ENCODE results near the gene STPG2. TPM values are rescaled to one million over a fixed set of nuclear protein-coding genes. Genes with fewer than 3 reads are reported as not detected.
"Not testable (repeated sequence)": the region's sequence is repeated elsewhere in the genome, so short reads cannot be mapped to it uniquely, and the experiment has no call there.

STPG2 gene
- total RNA-seq, 1 experiment from 2014 or later: not detected

DNA sequence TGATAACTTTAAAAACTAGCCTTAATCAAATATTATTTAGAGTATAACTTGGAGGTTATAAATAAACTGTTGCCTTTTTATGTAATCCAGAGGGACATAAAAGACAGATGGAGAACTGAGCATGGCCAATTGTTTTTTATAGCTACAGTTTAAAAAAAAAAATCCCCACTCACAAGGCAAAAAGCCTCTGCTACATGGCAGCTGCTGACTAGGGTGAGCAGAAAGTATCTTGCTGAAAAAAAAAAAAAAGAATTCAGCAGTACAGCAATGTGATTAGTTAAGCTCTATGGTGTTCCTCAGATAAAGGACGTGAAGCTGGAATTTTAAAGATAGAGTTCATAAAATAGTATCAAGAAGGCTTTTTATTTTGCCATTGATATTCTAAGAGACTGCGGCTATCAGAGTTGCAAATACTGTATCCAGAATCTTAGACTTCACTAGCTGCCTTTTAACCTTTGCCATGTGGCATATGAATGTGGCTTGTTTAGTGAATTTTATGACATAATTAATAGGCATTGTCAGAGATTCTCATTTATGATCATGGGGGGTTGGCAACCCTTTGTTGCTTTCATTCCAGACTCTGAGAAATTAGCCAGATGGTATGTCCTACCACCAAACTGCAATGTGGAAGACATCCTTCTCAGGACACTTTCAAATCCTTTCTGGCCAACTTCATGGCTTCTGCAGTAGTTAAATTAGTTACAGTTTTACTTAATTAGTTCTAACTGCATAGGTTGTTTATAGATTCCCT is 498.0 kb downstream of the STPG2 start:
- no peak for DNase-seq (ENCODE audit: low spot score)

DNA sequence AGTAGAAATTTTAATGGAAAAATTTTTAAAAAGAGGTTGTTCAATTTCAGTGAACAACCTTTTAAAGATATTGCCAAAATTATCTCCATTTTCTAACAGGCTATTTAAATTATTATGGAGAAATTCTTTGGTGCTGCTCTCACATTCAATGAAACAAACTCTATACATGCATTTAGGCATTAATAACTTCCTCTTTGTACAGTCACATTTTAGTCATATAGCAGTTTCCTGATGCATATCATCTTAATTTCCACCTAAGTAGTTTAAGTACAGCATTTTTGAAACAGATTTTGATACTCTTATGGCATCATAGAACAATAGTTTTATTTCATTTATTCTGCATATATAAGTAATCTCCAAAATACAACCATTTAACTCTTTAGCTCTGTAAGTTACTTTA is 500.1 kb downstream of the STPG2 start:
- no peak for DNase-seq (ENCODE audit: low spot score)

DNA sequence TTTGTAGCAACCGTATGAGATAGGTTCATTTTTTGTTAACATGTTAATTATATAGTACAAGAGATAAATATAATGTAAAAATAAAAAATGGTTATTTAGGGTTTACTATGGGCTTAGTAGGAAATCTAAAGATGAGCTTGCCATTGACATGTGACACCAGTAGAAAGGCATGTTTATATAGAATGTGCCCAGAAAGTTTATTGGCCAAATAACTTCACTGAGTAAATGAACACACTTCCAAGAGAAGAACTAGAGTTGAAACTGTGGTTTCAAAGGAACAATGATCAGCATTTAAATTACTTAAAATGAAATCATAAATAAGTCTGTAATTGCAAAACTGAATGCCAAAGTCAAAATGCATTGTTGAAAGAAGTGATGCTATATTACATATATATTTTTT is 503.3 kb downstream of the STPG2 start:
- DNase-seq (ENCODE audit: low spot score): no peak

DNA sequence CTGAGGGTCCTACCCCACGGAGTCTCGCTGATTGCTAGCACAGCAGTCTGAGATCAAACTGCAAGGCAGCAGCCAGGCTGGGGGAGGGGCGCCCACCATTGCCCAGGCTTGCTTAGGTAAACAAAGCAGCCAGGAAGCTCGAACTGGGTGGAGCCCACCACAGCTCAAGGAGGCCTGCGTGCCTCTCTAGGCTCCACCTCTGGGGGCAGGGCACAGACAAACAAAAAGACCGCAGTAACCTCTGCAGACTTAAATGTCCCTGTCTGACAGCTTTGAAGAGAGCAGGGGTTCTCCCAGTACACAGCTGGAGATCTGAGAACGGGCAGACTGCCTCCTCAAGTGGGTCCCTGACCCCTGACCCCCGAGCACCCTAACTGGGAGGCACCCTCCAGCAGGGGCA is 509.4 kb downstream of the STPG2 start:
- DNase-seq (ENCODE audit: low spot score): not testable (repeated sequence)

DNA sequence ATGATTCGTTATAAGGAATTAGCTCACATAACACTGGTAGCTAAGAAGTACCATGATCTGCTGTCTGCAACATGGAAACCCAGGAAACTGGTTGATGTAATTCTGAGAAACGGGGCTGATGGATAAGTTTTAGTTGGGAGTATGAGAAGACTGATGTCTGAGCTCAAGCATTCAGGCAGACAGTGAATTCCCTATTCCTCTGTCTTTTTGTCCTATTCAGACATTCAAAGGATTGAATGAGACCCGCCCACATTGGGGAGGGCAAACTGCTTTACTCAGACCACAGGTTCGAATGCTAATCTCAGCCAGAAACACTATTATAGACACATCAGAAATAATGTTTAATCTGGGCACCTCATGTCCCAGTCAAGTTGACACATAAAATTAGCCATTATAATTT is 515.5 kb downstream of the STPG2 start:
- DNase-seq (ENCODE audit: low spot score): no peak

DNA sequence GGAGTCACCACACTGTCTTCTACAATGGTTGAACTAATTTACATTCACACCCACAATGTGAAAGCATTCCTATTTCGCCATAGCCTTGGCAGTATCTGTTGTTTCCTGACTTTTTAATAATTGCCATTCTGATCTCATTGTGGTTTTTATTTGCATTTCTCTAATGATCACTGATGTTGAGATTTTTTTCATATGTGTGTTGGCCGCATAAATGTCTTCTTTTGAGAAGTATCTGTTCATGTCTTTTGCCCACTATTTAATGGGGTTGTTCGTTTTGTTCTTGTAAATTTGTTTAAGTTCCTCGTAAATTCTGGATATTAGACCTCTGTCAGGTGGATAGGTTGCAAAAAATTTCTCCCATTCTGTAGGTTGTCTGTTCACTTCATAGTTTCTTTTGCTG is 519.1 kb downstream of the STPG2 start:
- DNase-seq (ENCODE audit: low spot score): no peak

DNA sequence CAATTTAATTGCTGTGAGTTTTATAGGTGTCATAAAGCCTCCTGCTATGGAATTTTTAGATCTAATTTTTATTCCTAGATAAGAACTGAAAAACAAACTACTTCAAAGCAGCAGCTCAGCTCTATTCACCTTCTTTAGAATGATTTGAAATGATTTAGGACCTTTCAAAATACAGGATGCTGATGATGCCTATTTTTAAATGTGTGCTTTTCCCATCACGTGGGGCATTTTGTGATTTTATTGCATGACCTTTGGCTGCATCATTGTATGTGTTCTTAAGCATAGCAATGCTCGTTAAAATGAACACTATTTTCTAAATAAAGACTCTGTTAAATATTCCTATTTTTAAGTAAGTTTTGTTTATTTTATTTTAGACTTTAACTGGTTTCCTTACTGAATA is 537.3 kb downstream of the STPG2 start:
- no peak for DNase-seq (ENCODE audit: low spot score)

DNA sequence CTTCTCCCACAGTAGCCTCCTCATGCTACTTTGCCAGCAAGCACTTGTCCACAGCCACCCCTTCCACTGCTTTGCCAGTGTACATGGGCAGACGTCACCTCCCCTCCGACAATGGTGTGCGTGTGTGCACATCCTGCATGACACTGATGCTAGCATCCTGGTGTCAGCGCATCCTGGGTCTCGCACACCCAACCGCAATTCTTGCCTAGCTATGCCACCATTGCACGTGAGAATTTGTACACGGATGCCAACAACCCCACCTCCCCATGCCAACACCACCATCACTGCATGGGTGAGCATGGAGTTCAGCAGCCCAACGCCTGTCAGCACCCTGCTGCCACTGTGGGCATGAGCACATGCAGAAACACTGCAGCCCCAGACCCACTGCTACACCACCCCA is 550.0 kb downstream of the STPG2 start:
- DNase-seq (ENCODE audit: low spot score): no peak

DNA sequence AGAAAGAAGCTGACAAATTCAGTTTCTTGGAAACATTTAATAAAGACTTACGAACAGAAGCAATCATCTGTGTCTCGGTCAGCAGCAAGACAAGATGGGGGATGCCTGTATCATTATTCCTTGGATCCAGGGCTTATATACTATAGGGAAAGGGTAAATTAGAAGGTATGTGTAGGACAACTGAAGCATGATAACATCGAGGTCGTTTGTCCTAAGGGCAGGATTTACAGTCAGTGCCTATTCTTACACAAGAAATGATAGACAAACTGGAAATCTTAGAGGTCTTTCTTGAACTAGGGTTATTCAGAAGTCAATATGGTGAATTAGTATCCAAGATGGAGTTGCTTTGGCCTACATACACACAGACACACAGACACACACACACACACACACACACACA is 553.0 kb downstream of the STPG2 start:
- DNase-seq (ENCODE audit: low spot score): no peak

DNA sequence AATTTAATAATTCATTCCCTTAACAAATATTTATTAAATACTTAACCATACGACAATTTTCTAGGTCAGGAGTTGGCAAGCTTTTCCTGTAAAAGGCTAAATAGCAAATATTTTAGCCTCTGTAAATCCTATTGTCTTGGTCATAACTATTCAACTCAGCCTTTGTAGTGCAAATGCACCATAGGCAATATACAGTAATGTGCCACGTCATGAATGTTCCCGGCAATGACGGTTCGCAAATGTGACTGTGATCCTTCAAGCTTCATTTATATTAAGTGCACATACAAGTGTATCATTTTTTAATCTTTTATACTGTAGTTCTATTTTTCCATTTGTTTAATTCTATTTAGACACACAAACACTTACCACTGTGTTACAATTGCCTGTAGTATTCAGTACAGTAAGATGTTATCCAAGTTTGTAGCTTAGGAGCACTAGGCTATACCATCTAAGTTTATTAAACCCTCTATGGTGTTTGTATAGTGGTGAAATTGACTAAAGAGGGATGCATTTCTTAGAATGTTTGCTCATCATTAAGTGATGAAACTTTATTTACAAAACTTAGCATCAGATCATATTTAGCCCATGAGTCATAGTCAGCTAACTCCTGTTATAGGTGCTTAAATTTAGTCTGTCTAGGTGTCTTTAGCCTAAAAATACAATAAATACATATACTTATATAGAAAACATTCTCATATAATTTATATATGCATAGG is 553.6 kb downstream of the STPG2 start:
- no peak for DNase-seq (ENCODE audit: low spot score)

DNA sequence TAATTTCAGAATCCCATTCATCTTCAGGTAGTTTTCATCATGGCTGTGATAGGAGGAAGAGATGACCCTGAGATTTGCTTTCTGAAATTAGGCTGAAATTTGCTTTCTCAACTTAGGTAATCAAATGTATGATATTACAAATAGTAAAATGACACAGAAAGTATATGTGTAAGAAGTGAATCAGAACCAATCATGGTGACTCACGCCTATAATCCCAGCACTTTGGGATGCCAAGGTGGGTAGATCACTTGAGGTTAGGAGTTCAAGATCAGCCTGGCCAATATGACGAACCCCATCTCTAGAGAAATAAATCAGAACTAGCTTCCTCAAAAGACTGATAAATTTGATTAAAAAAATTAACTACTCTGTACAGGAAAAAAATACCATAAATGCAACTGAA is 555.4 kb downstream of the STPG2 start:
- no peak for DNase-seq (ENCODE audit: low spot score)

DNA sequence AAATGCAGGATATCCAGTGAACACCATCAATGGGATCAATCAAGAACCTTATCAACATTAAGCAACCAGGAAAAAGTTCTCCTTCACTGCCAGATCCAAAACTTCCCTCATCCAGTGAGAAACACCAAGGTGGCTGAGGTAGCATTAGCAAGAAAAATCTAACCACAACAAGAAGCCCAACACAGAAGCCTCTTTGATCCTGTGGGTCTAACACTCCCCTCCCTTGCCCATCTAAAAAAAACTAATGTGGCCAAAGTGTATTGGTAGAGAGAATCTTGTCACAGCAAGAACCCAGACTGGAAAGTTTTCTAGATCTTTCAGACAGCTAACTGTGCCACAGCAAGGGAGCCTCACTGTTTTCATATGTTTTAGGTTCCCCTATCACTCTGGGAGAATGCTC is 558.0 kb downstream of the STPG2 start:
- DNase-seq (ENCODE audit: low spot score): no peak

DNA sequence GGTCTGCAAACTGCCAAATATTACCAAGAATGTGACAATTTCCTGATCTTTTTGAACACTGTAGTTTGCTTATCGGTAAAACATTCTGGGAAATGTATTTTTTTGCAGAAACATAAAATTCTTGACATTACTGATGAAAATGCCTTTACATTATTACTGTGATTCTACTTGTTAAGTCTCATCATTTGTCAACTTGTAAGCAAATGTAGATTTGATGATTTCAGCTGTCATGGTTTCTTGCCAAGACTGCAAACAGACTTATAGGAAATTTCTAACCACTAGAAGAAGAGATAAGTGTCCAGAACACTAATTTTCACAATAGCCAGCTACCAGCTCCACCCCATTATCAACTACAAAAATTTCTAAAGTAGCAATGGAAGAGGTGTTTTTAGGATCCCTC is 560.4 kb downstream of the STPG2 start:
- no peak for DNase-seq (ENCODE audit: low spot score)

DNA sequence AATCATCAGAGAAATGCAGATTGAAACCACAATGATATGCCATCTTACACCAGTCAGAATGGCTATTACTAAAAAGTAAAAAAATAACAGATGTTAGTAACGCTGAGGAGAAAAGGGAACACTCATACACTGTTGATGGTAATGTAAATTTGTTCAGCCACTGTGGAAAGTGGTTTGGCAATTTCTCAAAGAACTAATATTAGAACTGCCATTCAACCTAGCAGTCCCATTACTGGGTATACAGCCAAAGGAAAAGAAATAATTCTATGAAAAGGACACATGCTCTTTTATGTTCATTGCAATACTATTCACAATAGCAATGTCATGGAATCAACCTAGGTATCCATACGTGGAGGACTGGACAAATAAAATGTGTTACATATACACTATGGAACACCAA is 566.3 kb downstream of the STPG2 start:
- DNase-seq (ENCODE audit: low spot score): no peak

DNA sequence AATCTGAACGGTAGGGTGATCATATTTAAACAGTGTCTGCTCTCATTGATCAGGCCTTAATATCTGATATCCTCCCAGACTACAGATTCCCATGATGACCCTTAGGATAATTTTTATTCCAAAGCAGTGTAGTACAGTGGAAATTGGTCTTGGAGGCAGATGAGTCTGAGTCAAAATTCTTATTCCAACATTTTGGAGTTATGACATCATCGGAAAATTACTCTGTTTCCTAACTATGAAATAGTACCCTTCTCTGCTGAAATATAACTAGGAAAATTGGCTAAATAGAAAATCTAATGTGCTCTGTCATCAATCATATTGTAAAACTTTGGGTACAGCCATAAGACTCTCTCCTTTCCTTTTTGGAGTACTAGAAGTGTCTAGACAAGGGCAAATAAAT is 583.3 kb downstream of the STPG2 start:
- no peak for DNase-seq (ENCODE audit: low spot score)

DNA sequence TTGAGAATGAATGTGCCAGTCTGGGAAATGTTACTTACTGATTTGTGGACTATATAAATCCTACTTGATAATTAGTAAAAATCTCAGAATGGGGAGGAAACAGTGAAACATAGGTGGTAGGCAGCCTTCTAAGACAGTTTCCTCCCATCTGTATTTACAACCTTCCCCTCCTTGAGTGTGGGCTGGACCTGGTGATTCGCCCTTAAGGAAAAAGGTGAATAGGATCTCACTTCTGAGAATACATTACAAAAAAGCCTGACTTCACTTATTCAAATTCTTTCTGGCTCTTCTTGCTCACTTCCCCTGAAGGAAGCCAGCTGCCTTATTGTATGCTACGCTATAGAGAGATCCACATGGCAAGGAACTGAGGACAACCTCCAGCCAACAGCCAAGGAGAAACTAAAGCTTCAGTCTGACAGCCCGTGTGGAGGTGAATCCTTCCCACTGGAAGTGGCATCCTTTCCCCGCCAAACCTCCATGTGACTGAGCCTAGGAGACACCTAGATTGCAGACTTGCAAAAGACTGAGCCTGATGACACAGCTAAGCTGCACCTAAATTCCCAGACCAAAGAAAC is 585.0 kb downstream of the STPG2 start:
- DNase-seq (ENCODE audit: low spot score): no peak

DNA sequence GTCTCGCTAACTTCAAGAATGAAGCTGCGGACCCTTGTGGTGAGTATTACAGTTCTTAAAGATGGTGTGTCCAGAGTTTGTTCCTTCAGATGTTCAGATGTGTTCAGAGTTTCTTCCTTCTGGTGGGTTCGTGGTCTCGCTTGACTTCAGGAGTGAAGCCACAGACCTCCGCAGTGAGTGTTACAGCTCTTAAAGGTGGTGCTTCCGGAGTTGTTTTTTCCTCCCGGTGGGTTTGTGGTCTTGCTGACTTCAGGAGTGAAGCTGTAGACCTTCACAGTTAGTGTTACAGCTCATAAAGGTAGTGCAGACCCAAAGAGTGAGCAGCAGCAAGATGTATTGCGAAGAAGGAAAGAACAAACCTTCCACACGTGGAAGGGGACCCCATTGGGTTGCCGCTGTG is 592.6 kb downstream of the STPG2 start:
- not testable (repeated sequence) for DNase-seq (ENCODE audit: low spot score)

DNA sequence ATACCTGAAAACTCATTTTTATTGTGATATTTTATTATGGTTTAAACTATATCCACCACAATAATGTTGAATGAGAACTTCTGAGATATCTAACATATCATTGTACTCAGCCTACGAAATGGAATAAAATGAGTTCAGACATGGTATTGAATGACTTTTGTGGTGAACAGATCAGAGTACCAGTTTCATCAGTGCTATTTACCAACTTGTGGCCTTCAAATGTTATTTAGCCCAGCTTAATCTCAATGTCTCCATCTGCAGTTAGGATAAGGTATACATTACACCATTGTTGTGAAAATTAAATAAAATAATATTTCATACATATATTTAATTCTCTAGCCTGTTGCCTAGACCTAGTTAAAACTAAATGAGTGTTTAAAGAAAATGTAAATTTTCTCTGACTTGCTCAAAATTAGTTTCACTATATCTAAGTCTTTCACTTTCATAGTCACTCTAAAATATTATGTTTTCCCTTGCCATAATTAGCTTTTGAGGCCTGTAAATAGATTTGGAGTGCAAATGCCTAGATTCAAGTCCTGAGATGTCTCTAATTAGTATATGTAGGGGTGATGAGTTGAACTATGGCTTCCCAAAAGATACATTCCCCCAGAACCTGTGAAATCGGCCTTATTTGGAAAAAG is 594.2 kb downstream of the STPG2 start:
- peak; percentile 2 for DNase-seq (ENCODE audit: low spot score)

DNA sequence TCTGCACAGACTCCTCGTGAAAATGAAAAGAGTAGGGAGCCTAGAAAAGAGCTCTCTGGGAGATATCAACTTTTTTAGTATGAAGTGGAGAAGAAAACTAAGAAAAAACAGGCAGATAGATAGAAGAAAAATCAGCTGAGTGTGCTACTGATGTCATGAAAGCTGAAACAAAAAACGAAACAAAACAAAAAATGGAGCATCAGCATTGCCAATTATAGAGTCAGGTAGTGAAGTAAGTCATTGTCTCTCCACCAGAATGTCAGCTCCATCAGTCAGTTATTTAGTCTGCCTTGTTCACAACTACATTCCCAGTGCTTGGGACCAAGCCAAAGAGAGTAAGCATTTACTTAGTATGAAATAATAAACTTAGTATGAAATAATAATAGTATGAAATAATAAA is 595.1 kb downstream of the STPG2 start:
- no peak for DNase-seq (ENCODE audit: low spot score)

DNA sequence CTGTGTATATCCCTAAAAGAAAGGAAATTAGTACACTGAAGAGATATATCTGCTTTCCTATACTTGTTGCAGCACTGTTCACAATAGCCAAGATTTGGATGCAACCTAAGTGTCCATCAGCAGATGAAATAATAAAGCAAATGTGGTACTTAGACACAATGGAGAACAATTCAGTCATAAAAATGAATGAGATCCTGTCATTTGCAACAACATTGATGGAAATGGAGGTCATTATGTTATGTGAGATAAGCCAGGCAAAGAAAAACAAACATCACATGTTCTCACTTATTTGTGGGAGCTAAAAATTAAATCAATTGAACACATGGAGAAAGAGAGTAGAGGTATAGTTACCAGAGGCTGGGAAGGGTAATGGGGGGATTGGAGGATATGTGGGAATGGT is 611.9 kb downstream of the STPG2 start:
- no peak for DNase-seq (ENCODE audit: low spot score)

DNA sequence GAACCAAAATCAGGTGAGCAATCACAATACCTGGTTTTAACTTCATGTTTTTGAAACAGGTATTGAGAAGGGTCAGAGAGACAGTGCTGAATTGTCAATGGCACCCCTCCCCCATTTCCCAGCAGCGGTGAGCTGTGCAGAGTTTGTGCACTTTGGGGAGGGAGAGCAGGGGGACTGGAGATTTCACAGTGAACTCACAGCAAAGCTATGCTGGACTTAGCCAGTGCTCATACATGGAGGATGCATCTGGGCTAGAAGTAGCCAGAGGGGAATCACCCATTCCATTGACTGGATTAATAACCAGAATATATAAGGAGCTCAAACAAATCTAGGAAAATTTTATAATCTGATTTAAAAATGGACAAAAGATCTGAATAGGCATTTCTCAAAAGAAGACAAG is 612.6 kb downstream of the STPG2 start:
- no peak for DNase-seq (ENCODE audit: low spot score)

DNA sequence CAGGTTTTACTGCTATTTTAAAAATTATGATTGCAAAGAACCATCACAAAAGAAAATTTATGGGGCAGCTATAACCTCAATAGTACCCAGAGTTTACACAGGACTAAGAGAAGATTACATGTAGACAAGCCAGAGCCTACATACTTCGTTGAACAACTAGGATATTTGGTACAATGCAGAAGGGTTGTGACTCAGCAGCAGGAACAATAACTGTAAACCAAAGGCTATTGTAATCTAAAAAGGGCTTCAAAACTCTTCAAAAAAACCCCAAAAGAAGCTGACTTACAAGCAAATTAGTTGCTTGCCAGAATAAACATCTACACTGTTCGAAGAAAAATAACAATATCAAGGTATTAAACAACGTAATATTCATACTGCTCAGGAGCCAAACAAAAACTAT is 618.0 kb downstream of the STPG2 start:
- DNase-seq (ENCODE audit: low spot score): no peak

DNA sequence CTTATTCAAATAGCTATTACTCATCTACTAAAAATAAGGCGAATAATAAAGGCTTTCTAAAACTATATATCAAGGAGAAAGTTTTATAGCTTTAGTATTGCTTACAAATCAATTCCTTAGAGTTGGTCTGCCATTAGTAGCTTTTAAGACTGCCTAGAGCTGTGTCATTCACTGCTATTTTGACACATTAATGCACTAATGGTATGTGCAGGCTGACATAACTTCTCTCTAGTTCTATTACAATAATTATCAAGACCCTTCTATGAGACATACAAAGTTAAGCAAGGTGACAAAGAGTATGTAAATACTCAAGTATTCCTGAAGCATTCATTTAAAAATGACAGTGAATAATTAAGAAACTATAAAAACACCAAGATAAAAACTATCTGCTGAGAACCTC is 625.3 kb downstream of the STPG2 start:
- DNase-seq (ENCODE audit: low spot score): no peak

Data from HT-29 (cell line).